Right atrium auricular region (tissue), 2 donors: ENCODE measurements around the gene LYPD6B. TPM values are rescaled to one million over a fixed set of nuclear protein-coding genes. Genes with fewer than 3 reads are reported as not detected.
A peak's percentile ranks its signal among the peaks of the same experiment; 100 is the strongest.

Source experiments
- DNase-seq: peaks from one replicate; pipeline ENCODE4 v3.0.0-alpha.2; 2019; ENCODE audit warnings: low spot score
- H3K27ac ChIP-seq, 2 donors: fragments of 200-600 bp; sonication (generic); 1 replicate in 1 of 2; 2 replicates in 1 of 2; pipeline ENCODE4 v1.5.1; 2016 to 2019
- H3K27me3 ChIP-seq, 2 donors: fragments of 200-600 bp; sonication (generic); one replicate each; pipeline versions ENCODE4 v1.5.1 to v1.6.0; 2017 to 2019
- H3K36me3 ChIP-seq: fragments of 200-600 bp; sonication (generic); one replicate; pipeline ENCODE4 v1.5.1; 2016
- H3K4me1 ChIP-seq, 2 donors: fragments of 200-600 bp; sonication (generic); one replicate each; pipeline versions ENCODE4 v1.5.1 to v1.6.0; 2017 to 2019
- H3K4me3 ChIP-seq, 2 donors: fragments of 200-600 bp; sonication (generic); 1 replicate in 1 of 2; 2 replicates in 1 of 2; pipeline ENCODE4 v1.5.1; 2017 to 2019; ENCODE audit warnings: mild to moderate bottlenecking in 1 of 2, moderate library complexity in 1 of 2
- H3K9me3 ChIP-seq, 2 donors: fragments of 200-600 bp; sonication (generic); one replicate each; pipeline ENCODE4 v1.5.1; 2019
- total RNA-seq, 2 donors: library from RNA; depleted of rRNA; stranded (reverse); fragments of >200 nt; gene quantifications; one replicate each; pipeline ENCODE4 v1.1.0, GENCODE V29; 2016
- TF ChIP-seq, protein P1 (sequence below), 2 donors: fragments of 200-600 bp; sonication (generic); IDR thresholded peaks; one replicate each; pipeline ENCODE4 v1.5.1; 2019; ENCODE audit warnings: antibody characterized with exemption in 2 of 2

The LYPD6B gene
- total RNA-seq, 2 donors from 2014 or later: 0.28 TPM; not detected in 1

DNA sequence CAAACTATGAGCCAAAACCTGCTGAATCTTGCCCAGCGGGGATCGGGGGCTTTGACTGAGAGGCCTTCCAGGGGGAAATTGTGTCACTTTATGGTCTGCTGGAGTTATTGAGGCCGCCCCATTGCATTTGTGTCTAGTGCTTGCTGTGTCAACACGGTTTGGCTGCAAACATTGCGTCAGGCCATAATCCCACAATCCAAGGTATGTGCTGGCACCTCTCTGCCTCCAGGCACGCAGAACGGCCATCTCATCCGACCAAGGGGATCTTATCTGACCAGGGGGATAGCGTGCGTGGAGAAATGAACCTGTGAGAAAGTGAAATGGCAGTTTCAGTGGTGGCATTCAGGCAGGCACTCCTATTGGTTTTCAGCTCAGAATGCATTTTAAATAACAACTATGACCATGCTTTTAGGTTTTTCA, 18.1 kb upstream of the LYPD6B start:
- Histone ChIP-seq H3K9me3 (no peaks in the 10 kb centered on the region), H3K27ac (no peak overlapping the region), H3K4me3 (no peak overlapping the region), H3K36me3 (no peaks in the 10 kb centered on the region), H3K4me1 (no peaks in the 10 kb centered on the region), H3K27me3 (no peaks in the 10 kb centered on the region)
- TF ChIP-seq, protein P1, sequence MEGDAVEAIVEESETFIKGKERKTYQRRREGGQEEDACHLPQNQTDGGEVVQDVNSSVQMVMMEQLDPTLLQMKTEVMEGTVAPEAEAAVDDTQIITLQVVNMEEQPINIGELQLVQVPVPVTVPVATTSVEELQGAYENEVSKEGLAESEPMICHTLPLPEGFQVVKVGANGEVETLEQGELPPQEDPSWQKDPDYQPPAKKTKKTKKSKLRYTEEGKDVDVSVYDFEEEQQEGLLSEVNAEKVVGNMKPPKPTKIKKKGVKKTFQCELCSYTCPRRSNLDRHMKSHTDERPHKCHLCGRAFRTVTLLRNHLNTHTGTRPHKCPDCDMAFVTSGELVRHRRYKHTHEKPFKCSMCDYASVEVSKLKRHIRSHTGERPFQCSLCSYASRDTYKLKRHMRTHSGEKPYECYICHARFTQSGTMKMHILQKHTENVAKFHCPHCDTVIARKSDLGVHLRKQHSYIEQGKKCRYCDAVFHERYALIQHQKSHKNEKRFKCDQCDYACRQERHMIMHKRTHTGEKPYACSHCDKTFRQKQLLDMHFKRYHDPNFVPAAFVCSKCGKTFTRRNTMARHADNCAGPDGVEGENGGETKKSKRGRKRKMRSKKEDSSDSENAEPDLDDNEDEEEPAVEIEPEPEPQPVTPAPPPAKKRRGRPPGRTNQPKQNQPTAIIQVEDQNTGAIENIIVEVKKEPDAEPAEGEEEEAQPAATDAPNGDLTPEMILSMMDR (IDR thresholded peaks at IDR 0.05): no peak
- DNase-seq: peak; percentile 53

DNA sequence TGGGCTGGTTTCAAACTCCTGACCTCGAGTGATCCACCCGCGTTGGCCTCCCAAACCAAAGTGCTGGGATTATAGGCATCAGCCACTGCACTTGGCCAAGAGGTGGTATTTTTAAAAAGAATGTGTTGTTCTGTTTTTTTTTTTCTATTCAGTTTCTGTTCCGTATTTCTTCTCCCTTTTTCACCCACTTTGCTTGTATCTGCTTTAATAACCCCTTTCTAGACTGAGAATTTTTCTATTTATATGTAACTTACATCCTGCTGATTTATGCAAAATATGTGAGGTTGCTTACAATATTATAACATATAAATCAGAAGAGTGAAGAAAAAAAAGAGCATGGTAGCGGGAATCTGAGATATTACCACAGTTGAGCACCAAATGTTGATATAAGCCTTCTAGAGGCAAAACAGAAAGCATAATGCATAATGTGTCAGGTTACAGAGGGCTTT, 17.2 kb upstream of the LYPD6B start:
- Histone ChIP-seq H3K4me1 (no peaks in the 10 kb centered on the region), H3K27ac (no peak overlapping the region), H3K27me3 (no peaks in the 10 kb centered on the region), H3K4me3 (no peak overlapping the region), H3K36me3 (no peaks in the 10 kb centered on the region), H3K9me3 (no peaks in the 10 kb centered on the region)
- no peak for DNase-seq
- TF ChIP-seq, protein P1 (IDR thresholded peaks at IDR 0.05): no peak

DNA sequence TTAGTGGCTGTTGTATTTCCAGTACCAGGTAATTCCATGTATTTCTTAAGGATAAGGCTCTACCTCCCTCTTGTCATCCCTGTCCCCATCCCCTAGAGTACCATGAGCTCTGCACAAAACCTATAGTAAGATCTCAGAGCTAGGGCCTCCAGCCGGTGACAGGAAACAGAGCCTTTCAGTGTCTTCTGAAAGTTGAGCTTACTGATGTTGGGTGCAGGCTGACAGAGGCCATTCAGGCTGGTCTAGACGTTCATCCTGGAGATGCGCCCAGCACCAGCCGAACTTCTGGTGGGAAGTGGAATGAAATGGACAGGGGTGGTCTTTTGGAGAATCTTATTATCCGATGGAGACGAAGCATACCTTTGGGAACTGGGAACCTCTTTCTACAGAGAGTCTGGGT, 16.7 kb upstream of the LYPD6B start:
- Histone ChIP-seq H3K4me3 (no peak overlapping the region), H3K27me3 (no peaks in the 10 kb centered on the region), H3K4me1 (no peaks in the 10 kb centered on the region), H3K9me3 (no peaks in the 10 kb centered on the region), H3K36me3 (no peaks in the 10 kb centered on the region), H3K27ac (no peak overlapping the region)
- TF ChIP-seq, protein P1 (IDR thresholded peaks at IDR 0.05): no peak
- DNase-seq: peak; percentile 54

GRCh38 chr2:149023091-149023490, 15.4 kb upstream of the LYPD6B start:
- no peaks in the 10 kb centered on the region for H3K4me1 ChIP-seq
- DNase-seq: no peak
- TF ChIP-seq, protein P1 (IDR thresholded peaks at IDR 0.05): no peak
- H3K27me3 ChIP-seq: no peaks in the 10 kb centered on the region
- H3K4me3 ChIP-seq: no peak overlapping the region
- H3K36me3 ChIP-seq: no peaks in the 10 kb centered on the region
- H3K9me3 ChIP-seq: no peaks in the 10 kb centered on the region
- no peak overlapping the region for H3K27ac ChIP-seq

DNA sequence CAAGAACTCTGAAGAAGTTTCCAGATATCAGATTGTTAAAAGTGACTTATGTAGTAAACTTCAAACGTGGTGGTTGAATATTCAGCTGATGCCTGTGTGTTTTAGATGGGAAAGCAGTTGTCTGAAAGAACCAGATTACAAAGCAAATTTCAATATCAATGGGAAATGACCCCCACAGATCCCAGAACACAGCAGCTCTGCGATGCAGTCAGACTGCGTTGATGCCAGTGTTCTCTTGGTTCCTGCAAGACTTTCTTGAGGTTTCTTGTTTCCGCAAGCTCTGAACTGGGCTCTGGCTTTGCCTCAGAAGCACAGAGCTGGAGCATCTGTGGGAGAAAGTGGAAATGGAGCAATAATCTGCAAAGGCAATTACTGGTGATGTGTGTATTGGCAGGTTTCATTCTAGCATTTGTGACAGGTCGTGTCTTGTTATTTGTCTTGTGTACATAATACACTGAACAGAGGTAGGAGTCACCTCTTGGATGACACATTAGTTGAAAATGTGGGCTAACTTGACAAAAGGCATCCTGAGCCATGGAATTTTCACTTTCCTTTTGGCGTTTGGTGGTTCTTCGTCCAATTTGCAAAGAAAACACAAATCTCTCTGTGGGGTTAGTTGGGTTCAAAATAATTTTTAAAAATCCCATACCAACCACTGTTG, 10.8 kb upstream of the LYPD6B start:
- H3K36me3 ChIP-seq: no peaks in the 10 kb centered on the region
- no peaks in the 10 kb centered on the region for H3K9me3 ChIP-seq
- H3K27me3 ChIP-seq: no peaks in the 10 kb centered on the region
- TF ChIP-seq, protein P1 (IDR thresholded peaks at IDR 0.05): no peak
- H3K27ac ChIP-seq: no peak overlapping the region
- H3K4me3 ChIP-seq: no peak overlapping the region
- DNase-seq: no peak
- H3K4me1 ChIP-seq: no peaks in the 10 kb centered on the region

- TF ChIP-seq, protein P1 (IDR thresholded peaks at IDR 0.05): no peak
- Histone ChIP-seq H3K27ac (no peak overlapping the region), H3K4me1 (no peaks in the 10 kb centered on the region), H3K9me3 (no peaks in the 10 kb centered on the region), H3K4me3 (no peak overlapping the region), H3K36me3 (no peaks in the 10 kb centered on the region), H3K27me3 (no peaks in the 10 kb centered on the region)
- no peak for DNase-seq
Measured at GRCh38 chr2:149028377-149028776, 10.1 kb upstream of the LYPD6B start.
